Lower lobe of right lung (tissue), 2 donors: ENCODE data around the gene DIS3L2. TPM values are rescaled to one million over a fixed set of nuclear protein-coding genes. Genes with fewer than 3 reads are reported as not detected.

Experiments used
- ATAC-seq, 2 donors: fragments of 200-7000 bp; cut with Tn5 transposase; one replicate each; pipeline ENCODE4 v1.9.1; 2020 to 2022; ENCODE audit warnings: mild to moderate bottlenecking in 2 of 2, moderate library complexity in 2 of 2
- DNase-seq: peaks from one replicate; pipeline ENCODE4 v3.0.0-alpha.2; 2020
- H3K27ac ChIP-seq: fragments of 200-600 bp; one replicate; pipeline ENCODE4 v1.8.0; 2022
- H3K27me3 ChIP-seq: fragments of 200-600 bp; one replicate; pipeline ENCODE4 v1.8.0; 2022; ENCODE audit warnings: low read depth
- H3K36me3 ChIP-seq: fragments of 200-600 bp; one replicate; pipeline ENCODE4 v1.8.0; 2022; ENCODE audit warnings: mild to moderate bottlenecking
- H3K4me1 ChIP-seq: fragments of 200-600 bp; one replicate; pipeline ENCODE4 v1.8.0; 2022
- H3K4me3 ChIP-seq: fragments of 200-600 bp; one replicate; pipeline ENCODE4 v1.8.0; 2022; ENCODE audit warnings: mild to moderate bottlenecking
- H3K9me3 ChIP-seq: fragments of 200-600 bp; one replicate; pipeline ENCODE4 v1.8.0; 2022
- intact Hi-C: fragments of 100-400 bp; cut with DNase I; formaldehyde crosslinking; loops from one replicate; pipeline ENCODE4 v1.11.0; 2022
- total RNA-seq: library from RNA; stranded (reverse); fragmentation: NEBNext Ultra II Directional; extraction: Animal tissue kit (Norgen Biotek cat#: 25700); gene quantifications from one replicate; pipeline ENCODE4 v1.2.1, GENCODE V29; 2021
- TF ChIP-seq, protein P1 (sequence below): fragments of 200-600 bp; IDR thresholded peaks from one replicate; pipeline ENCODE4 v1.8.0; 2022; ENCODE audit warnings: antibody characterized with exemption, mild to moderate bottlenecking
- donor health status: DM: no; HTN: yes; CAD: no; lungs with severe emphysema.

The DIS3L2 gene
- total RNA-seq, 1 donor from 2014 or later = 34.4 TPM

DNA sequence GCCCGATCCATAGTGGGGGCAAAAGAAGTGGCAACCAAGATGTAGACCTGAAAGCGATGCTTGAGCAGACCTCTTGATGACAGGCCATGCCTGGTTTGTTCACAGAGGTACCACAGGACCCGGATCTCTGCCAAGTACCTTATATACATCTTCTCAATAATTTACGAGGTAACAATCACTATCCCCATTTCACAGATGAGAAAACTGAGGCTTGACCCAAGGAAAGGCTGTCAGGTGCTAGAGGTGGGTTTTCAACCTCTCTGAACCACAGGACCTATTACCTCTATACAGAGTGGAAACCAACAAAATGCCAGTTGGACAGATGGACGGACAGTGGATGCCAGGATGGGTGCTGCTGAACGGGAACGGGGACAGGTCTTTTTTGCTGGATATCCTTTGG lies 13.8 kb upstream of the DIS3L2 start:
- Histone ChIP-seq H3K36me3 (no peaks in the 10 kb centered on the region), H3K4me1 (no peaks in the 10 kb centered on the region), H3K9me3 (no peaks in the 10 kb centered on the region), H3K27me3 (no peaks in the 10 kb centered on the region), H3K27ac (no peak overlapping the region), H3K4me3 (no peak overlapping the region)
- no peak for ATAC-seq
- TF ChIP-seq, protein P1, sequence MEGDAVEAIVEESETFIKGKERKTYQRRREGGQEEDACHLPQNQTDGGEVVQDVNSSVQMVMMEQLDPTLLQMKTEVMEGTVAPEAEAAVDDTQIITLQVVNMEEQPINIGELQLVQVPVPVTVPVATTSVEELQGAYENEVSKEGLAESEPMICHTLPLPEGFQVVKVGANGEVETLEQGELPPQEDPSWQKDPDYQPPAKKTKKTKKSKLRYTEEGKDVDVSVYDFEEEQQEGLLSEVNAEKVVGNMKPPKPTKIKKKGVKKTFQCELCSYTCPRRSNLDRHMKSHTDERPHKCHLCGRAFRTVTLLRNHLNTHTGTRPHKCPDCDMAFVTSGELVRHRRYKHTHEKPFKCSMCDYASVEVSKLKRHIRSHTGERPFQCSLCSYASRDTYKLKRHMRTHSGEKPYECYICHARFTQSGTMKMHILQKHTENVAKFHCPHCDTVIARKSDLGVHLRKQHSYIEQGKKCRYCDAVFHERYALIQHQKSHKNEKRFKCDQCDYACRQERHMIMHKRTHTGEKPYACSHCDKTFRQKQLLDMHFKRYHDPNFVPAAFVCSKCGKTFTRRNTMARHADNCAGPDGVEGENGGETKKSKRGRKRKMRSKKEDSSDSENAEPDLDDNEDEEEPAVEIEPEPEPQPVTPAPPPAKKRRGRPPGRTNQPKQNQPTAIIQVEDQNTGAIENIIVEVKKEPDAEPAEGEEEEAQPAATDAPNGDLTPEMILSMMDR = no peak
- intact Hi-C loops = no loop called here
- no peak for DNase-seq

DNA sequence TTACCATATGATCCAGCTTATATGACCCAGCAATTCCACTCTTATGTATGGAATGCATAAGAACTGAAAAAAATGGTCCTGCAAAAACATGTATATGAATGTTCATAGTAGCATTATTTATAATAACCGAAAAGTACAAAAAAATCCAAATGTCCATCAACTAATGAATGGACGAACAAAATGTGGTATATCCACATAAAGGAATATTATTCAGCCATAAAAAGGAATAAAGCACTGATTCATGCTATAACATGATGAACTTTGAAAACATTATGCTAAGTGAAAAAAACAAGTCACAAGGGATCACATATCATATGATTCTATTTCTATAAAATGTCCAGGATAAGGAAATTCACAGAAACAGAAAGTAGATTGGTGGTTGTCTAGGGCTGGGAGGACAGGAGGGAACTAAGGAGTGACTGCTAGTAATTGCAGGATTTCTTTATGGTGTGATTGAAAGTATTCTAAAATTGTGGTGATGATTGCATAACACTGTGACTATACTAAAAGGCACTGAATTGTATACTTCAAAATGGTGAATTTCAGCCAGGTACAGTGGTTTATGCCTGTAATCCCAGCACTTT lies 10.0 kb upstream of the DIS3L2 start:
- DNase-seq = no peak
- Histone ChIP-seq H3K27me3 (no peaks in the 10 kb centered on the region), H3K4me1 (no peaks in the 10 kb centered on the region), H3K27ac (no peak overlapping the region), H3K9me3 (no peaks in the 10 kb centered on the region), H3K4me3 (no peak overlapping the region), H3K36me3 (no peaks in the 10 kb centered on the region)
- TF ChIP-seq, protein P1 = no peak
- ATAC-seq = no peak
- intact Hi-C loops = no loop called here

DNA sequence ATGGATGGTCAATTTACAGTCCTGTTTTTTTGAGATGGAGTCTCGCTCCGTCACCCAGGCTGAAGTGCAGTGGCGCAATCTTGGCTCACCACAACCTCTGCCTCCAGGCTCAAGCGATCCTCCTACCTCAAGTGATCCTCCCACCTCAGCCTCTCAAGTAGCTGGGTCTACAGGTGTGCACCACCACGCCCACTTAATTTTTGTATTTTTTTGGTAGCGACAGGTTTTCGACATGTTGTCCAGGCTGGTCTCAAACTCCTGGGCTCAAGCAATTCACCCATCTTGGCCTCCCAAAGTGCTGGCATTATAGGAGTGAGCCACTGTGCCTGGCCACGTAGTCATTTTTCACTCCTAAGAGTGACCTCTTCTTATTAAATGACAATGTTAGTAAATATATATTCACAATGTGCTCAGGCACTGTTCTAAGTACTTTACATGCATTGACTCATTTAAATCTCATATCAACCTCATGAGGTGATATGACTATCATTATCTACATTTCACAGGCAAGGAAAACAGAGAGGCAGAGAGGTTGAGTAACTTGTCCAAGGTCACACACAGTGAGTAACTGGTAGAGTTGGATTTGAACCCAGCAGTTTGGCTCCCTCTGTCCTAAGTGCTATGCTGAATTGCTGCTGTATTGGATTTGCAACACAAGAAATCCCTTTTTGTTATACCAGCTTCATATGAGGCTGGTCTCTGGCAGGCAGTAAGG lies 5.6 kb upstream of the DIS3L2 start:
- DNase-seq = no peak
- ATAC-seq = no peak
- intact Hi-C loops = no loop called here
- no peaks in the 10 kb centered on the region for H3K36me3 ChIP-seq
- TF ChIP-seq, protein P1 = no peak
- no peaks in the 10 kb centered on the region for H3K27me3 ChIP-seq
- no peak overlapping the region for H3K4me3 ChIP-seq
- H3K4me1 ChIP-seq = peaks cover 4% of the 10 kb centered on the region
- no peak overlapping the region for H3K27ac ChIP-seq
- no peaks in the 10 kb centered on the region for H3K9me3 ChIP-seq

DNA sequence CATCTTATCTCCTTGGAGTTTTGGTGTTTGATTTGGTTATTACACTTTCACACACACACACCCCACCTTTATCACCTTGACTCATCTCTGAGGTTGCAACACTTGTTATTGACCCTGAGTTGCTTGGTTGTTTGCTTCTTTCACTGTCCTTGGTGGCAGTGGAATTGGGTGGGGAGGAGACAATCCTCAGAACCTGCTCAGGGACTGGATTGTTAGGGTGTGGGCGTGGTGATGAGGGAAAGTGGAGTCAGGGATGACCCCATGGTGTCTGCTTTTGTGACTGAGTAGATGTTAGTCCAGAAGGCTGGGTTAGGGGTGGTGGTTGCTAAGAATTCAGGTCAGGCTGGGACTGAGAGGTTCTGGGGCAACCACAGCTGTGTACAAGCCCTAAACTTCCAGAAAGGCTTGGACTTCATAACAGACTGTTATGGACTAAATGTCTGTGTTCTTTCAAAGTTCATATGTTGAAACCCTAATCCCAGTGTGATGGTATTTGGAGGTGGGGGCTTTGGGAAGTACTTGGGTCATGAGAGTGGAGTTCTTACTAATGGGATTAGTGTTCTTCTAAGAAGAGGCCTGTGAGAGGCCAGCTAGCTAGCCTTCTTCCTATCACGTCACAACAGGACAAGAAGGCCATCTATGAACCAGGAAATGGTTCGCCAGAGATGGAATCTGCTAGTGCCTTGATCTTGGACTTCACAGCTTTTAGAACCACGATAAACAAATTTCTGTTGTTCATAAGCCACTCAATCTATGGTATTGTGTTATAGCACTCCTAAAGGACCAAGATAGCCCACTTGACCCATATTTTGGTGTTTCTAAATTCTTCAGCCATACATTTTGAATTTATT lies 3.4 kb upstream of the DIS3L2 start:
- Histone ChIP-seq H3K9me3 (no peaks in the 10 kb centered on the region), H3K36me3 (no peaks in the 10 kb centered on the region), H3K27me3 (no peaks in the 10 kb centered on the region), H3K27ac (no peak overlapping the region), H3K4me3 (no peak overlapping the region), H3K4me1 (peaks cover 9% of the 10 kb centered on the region)
- intact Hi-C loops = no loop called here
- TF ChIP-seq, protein P1 = no peak
- ATAC-seq = no peak
- no peak for DNase-seq

DNA sequence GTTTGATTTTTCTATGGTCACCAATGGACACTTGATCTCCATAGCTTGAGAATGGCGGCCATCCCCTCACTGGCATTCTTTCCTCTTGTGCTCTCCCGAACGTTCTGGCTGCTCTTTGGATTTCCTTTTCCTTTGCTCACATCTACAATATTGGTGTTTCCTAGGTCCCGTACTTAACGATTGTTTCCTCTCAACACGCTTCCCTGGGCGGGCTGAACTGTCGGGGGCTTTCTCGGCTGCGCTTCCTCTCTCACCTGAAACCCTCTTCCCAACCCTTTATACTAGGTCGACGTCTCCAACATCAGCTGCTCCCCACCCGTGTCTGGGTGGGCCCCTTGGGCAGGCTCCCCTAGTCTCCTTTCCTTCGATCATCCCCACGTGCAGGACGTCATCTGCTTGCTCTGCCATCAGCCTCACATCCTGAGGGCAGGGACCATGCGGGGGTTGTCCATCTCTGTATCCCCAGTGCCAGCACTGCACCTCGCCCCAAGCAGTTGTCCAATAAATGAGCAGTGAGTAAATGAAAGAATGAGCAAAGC lies 634 bp upstream of the DIS3L2 start:
- Histone ChIP-seq H3K27me3 (no peaks in the 10 kb centered on the region), H3K4me3 (peak overlapping the region; percentile 89), H3K27ac (peak overlapping the region; percentile 88), H3K4me1 (peaks cover 16% of the 10 kb centered on the region), H3K9me3 (no peaks in the 10 kb centered on the region), H3K36me3 (no peaks in the 10 kb centered on the region)
- ATAC-seq (no peak), DNase-seq (no peak)
- intact Hi-C loops = no loop called here
- TF ChIP-seq, protein P1 = no peak
